ENCODE measurements around the gene SZRD1.
A peak's percentile ranks its signal among the peaks of the same experiment; 100 is the strongest.
"Not testable (repeated sequence)": the region's sequence is repeated elsewhere in the genome, so short reads cannot be mapped to it uniquely, and the experiment has no call there.

SZRD1 gene

GRCh38 chr1:16366722-16367257 is at the start of gene SZRD1:
Gene SZRD1 (plus strand): TSS chr1:16367242. CDS start chr1:16367258, 16 bp downstream.
- DNase-seq (ENCODE audit: low read depth) = peak; percentile 91

- no peak for DNase-seq (ENCODE audit: low read depth)
Observed at GRCh38 chr1:16318555-16318954, 48.5 kb upstream of the SZRD1 start.

- DNase-seq (ENCODE audit: low read depth) = no peak
Observed at GRCh38 chr1:16321176-16321867, 45.7 kb upstream of the SZRD1 start.

- DNase-seq (ENCODE audit: low read depth) = no peak
Observed at GRCh38 chr1:16324456-16324890, 42.6 kb upstream of the SZRD1 start.

- no peak for DNase-seq (ENCODE audit: low read depth)
Observed at GRCh38 chr1:16326833-16327404, 40.1 kb upstream of the SZRD1 start.

- no peak for DNase-seq (ENCODE audit: low read depth)
Observed at GRCh38 chr1:16334655-16335340, 32.2 kb upstream of the SZRD1 start.

GRCh38 chr1:16338961-16339360 is 28.1 kb upstream of the SZRD1 start:
- no peak for DNase-seq (ENCODE audit: low read depth)

GRCh38 chr1:16340673-16341072 is 26.4 kb upstream of the SZRD1 start:
- no peak for DNase-seq (ENCODE audit: low read depth)

- no peak for DNase-seq (ENCODE audit: low read depth)
Observed at GRCh38 chr1:16342331-16343062, 24.5 kb upstream of the SZRD1 start.

- not testable (repeated sequence) for DNase-seq (ENCODE audit: low read depth)
Observed at GRCh38 chr1:16343276-16343675, 23.8 kb upstream of the SZRD1 start.

- DNase-seq (ENCODE audit: low read depth) = no peak
Observed at GRCh38 chr1:16348414-16349182, 18.4 kb upstream of the SZRD1 start.

GRCh38 chr1:16349847-16350406 is 17.1 kb upstream of the SZRD1 start:
- no peak for DNase-seq (ENCODE audit: low read depth)

- DNase-seq (ENCODE audit: low read depth) = no peak
Observed at GRCh38 chr1:16351456-16351993, 15.5 kb upstream of the SZRD1 start.

- peak; percentile 86 for DNase-seq (ENCODE audit: low read depth)
Observed at GRCh38 chr1:16351994-16352841, 14.8 kb upstream of the SZRD1 start, which contains the start of gene FBXO42. Gene FBXO42 (minus strand): TSS chr1:16352480. CDS start chr1:16315418, 37,062 bp downstream.

GRCh38 chr1:16352842-16353535 is 14.1 kb upstream of the SZRD1 start:
- no peak for DNase-seq (ENCODE audit: low read depth)

GRCh38 chr1:16354619-16355018 is 12.4 kb upstream of the SZRD1 start:
- no peak for DNase-seq (ENCODE audit: low read depth)

GRCh38 chr1:16356867-16357266 is 10.2 kb upstream of the SZRD1 start:
- no peak for DNase-seq (ENCODE audit: low read depth)

- DNase-seq (ENCODE audit: low read depth) = not testable (repeated sequence)
Observed at GRCh38 chr1:16365146-16365498, 1.9 kb upstream of the SZRD1 start.

GRCh38 chr1:16367258-16367967 is 371 bp downstream of the SZRD1 start:
- peak; percentile 80 for DNase-seq (ENCODE audit: low read depth)
